GM23248 (cell line): ENCODE results near the gene PDGFD.

ENCODE experiments used
- EZH2 ChIP-seq: fragments of 200-600 bp; sonication (generic); IDR thresholded peaks from 2 replicates; pipeline ENCODE4 v1.6.1; 2018; ENCODE audit warnings: antibody characterized with exemption, mild to moderate bottlenecking; ENCODE audit not compliant: insufficient read depth, poor library complexity, severe bottlenecking
- EZH2phosphoT487 ChIP-seq: fragments of 200-600 bp; sonication (generic); IDR thresholded peaks from 2 replicates; pipeline ENCODE4 v1.6.1; 2018; ENCODE audit warnings: antibody characterized with exemption, moderate library complexity, mild to moderate bottlenecking, low read depth; ENCODE audit not compliant: insufficient read depth

GRCh38 chr11:103978616-103979595, 185.0 kb downstream of the PDGFD start:
- no peak for TF ChIP-seq EZH2
- no peak for TF ChIP-seq EZH2phosphoT487
